HepG2 (cell line): Measurements from ENCODE around the gene ANKRD11. TPM values are rescaled to one million over a fixed set of nuclear protein-coding genes. Genes with fewer than 3 reads are reported as not detected.

ENCODE experiments used
- CBX5 ChIP-seq: sonication (generic); formaldehyde crosslinking; IDR thresholded peaks from 2 replicates; pipeline ENCODE4 v1.4.0; 2020; ENCODE audit warnings: missing genetic modification reagents, borderline replicate concordance
- GLI4 ChIP-seq: sonication (generic); formaldehyde crosslinking; IDR thresholded peaks from 2 replicates; pipeline ENCODE4 v1.5.1; 2020; ENCODE audit warnings: missing genetic modification reagents, mild to moderate bottlenecking, moderate library complexity, borderline replicate concordance
- MYC ChIP-seq: sonication (generic); formaldehyde crosslinking; IDR thresholded peaks from 2 replicates; pipeline ENCODE4 v1.9.0; 2021; ENCODE audit warnings: missing genetic modification reagents, borderline replicate concordance
- NFE2L1 ChIP-seq: sonication (generic); formaldehyde crosslinking; IDR thresholded peaks from 2 replicates; pipeline ENCODE4 v1.4.0; 2020; ENCODE audit warnings: missing genetic modification reagents, mild to moderate bottlenecking, borderline replicate concordance
- SMAD3 ChIP-seq: sonication (generic); formaldehyde crosslinking; IDR thresholded peaks from 2 replicates; pipeline ENCODE4 v1.4.0; 2020; ENCODE audit warnings: missing genetic modification reagents
- TGIF2 ChIP-seq: IDR thresholded peaks from 2 replicates; pipeline ENCODE4 v1.6.1; 2016; ENCODE audit warnings: control low read depth, missing compliant biosample characterization
- YEATS2 ChIP-seq: sonication (generic); formaldehyde crosslinking; IDR thresholded peaks from 2 replicates; pipeline ENCODE4 v1.4.0; 2020; ENCODE audit warnings: missing genetic modification reagents, borderline replicate concordance
- ZBTB49 ChIP-seq: sonication (generic); formaldehyde crosslinking; IDR thresholded peaks from 2 replicates; pipeline ENCODE4 v1.4.0; 2020; ENCODE audit warnings: missing genetic modification reagents, borderline replicate concordance
- ZNF143 ChIP-seq: sonication (generic); formaldehyde crosslinking; IDR thresholded peaks from 2 replicates; pipeline ENCODE4 v1.4.0; 2020; ENCODE audit warnings: missing genetic modification reagents
- ZNF337 ChIP-seq: sonication (generic); formaldehyde crosslinking; IDR thresholded peaks from 2 replicates; pipeline ENCODE4 v1.5.1; 2020; ENCODE audit warnings: missing genetic modification reagents, low read depth, mild to moderate bottlenecking, borderline replicate concordance
- ZNF34 ChIP-seq: sonication (generic); formaldehyde crosslinking; IDR thresholded peaks from 2 replicates; pipeline ENCODE4 v1.4.0; 2020; ENCODE audit warnings: mild to moderate bottlenecking, missing genetic modification reagents, borderline replicate concordance
- ZNF530 ChIP-seq: sonication (generic); formaldehyde crosslinking; IDR thresholded peaks from 2 replicates; pipeline ENCODE4 v1.5.0; 2020; ENCODE audit warnings: low read depth, mild to moderate bottlenecking, missing genetic modification reagents
- ZNF557 ChIP-seq: sonication (generic); formaldehyde crosslinking; IDR thresholded peaks from 2 replicates; pipeline ENCODE4 v1.4.0; 2020; ENCODE audit warnings: missing genetic modification reagents
- ZNF562 ChIP-seq: sonication (generic); formaldehyde crosslinking; IDR thresholded peaks from 2 replicates; pipeline ENCODE4 v1.8.0; 2022; ENCODE audit warnings: missing genetic modification reagents, borderline replicate concordance
- ZNF567 ChIP-seq: sonication (generic); formaldehyde crosslinking; IDR thresholded peaks from 2 replicates; pipeline ENCODE4 v1.8.1; 2023; ENCODE audit warnings: mild to moderate bottlenecking, missing genetic modification reagents, borderline replicate concordance
- polyA plus RNA-seq, 8 experiments: library from polyadenylated mRNA; depleted of rRNA in 3 of 8; stranded (reverse) in 7 of 8; unstranded in 1 of 8; fragments of >200 nt; fragmentation: Illumina TruSeq in 4 of 8; extraction: Trizol in 4 of 8; gene quantifications; 2 replicates each; pipeline versions ENCODE4 v1.2.1 to v1.2.3, GENCODE V29; 2011 to 2016; ENCODE audit warnings: low read depth in 4 of 8, missing spikeins in 1 of 8, mixed read lengths in 1 of 8; ENCODE audit not compliant: insufficient read depth in 1 of 8
- total RNA-seq, 5 experiments: library from RNA; depleted of rRNA; stranded (reverse); fragments of >200 nt; fragmentation: Illumina TruSeq; extraction: Trizol; gene quantifications; 2 replicates each; pipeline ENCODE4 v1.2.3, GENCODE V29; 2016; ENCODE audit warnings: low read depth in 1 of 5
- TF ChIP-seq, protein P1 (sequence below): IDR thresholded peaks from 2 replicates; pipeline ENCODE4 v1.6.1; 2016; ENCODE audit warnings: low read depth, borderline replicate concordance
- TF ChIP-seq, protein P2 (sequence below): sonication (generic); formaldehyde crosslinking; IDR thresholded peaks from 2 replicates; pipeline ENCODE4 v1.4.0; 2020; ENCODE audit warnings: missing genetic modification reagents
- TF ChIP-seq, protein P3 (sequence below): sonication (generic); formaldehyde crosslinking; IDR thresholded peaks from 2 replicates; pipeline ENCODE4 v1.4.0; 2020; ENCODE audit warnings: low read depth, mild to moderate bottlenecking, missing genetic modification reagents
- TF ChIP-seq, protein P4 (sequence below): sonication (generic); formaldehyde crosslinking; IDR thresholded peaks from 2 replicates; pipeline ENCODE4 v1.4.0; 2020; ENCODE audit warnings: missing genetic modification reagents, borderline replicate concordance

The ANKRD11 gene
- total and polyA plus RNA-seq, 2 of the 13 experiments (the other 11 are each of a cell fraction or from before 2014, with no cell fraction given) = 21.4 to 38.4 TPM

DNA sequence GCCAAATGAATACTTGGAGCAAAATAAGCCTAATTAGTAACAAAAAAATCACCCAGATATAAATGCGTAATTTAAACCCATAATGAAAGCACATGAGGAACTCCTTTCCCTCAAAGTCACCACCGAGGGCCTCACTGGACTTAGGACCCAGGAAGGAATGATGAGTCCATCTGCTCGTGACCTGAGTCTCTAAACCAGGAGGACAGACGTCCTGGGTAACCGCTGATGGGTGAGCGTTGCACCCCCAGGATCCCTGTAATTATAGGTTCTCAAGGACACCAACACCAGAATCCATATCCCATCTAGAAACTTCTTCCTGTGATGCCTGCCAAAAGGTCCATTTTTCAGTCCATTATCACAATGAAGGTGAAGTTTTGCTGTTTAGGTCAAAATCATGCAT, 151.5 kb downstream of the ANKRD11 start (continued):
- TF ChIP-seq ZNF562 (no peak), TGIF2 (CRISPR knock-in tag) (peak; percentile 49; the same call in 1 of the 2 replicates), CBX5 (no peak), MYC (CRISPR knock-in tag) (peak; percentile 78; the same call in 1 of the 2 replicates), ZBTB49 (CRISPR knock-in tag) (no peak), NFE2L1 (CRISPR knock-in tag) (no peak), ZNF567 (no peak), ZNF530 (no peak), YEATS2 (CRISPR knock-in tag) (peak; percentile 60; the same call in 1 of the 2 replicates), ZNF34 (CRISPR knock-in tag) (no peak), SMAD3 (CRISPR knock-in tag) (no peak), ZNF143 (CRISPR knock-in tag) (peak; percentile 36; the same call in 1 of the 2 replicates), ZNF557 (no peak), GLI4 (no peak), ZNF337 (no peak)
- TF ChIP-seq, protein P1, sequence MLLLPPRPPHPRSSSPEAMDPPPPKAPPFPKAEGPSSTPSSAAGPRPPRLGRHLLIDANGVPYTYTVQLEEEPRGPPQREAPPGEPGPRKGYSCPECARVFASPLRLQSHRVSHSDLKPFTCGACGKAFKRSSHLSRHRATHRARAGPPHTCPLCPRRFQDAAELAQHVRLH (CRISPR knock-in tag) = 0 out of 2 replicates have a peak, but pooled peaks have one; percentile 24
- TF ChIP-seq, protein P2, sequence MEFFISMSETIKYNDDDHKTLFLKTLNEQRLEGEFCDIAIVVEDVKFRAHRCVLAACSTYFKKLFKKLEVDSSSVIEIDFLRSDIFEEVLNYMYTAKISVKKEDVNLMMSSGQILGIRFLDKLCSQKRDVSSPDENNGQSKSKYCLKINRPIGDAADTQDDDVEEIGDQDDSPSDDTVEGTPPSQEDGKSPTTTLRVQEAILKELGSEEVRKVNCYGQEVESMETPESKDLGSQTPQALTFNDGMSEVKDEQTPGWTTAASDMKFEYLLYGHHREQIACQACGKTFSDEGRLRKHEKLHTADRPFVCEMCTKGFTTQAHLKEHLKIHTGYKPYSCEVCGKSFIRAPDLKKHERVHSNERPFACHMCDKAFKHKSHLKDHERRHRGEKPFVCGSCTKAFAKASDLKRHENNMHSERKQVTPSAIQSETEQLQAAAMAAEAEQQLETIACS = no peak
- TF ChIP-seq, protein P3, sequence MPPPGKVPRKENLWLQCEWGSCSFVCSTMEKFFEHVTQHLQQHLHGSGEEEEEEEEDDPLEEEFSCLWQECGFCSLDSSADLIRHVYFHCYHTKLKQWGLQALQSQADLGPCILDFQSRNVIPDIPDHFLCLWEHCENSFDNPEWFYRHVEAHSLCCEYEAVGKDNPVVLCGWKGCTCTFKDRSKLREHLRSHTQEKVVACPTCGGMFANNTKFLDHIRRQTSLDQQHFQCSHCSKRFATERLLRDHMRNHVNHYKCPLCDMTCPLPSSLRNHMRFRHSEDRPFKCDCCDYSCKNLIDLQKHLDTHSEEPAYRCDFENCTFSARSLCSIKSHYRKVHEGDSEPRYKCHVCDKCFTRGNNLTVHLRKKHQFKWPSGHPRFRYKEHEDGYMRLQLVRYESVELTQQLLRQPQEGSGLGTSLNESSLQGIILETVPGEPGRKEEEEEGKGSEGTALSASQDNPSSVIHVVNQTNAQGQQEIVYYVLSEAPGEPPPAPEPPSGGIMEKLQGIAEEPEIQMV (CRISPR knock-in tag) = no peak
- TF ChIP-seq, protein P4, sequence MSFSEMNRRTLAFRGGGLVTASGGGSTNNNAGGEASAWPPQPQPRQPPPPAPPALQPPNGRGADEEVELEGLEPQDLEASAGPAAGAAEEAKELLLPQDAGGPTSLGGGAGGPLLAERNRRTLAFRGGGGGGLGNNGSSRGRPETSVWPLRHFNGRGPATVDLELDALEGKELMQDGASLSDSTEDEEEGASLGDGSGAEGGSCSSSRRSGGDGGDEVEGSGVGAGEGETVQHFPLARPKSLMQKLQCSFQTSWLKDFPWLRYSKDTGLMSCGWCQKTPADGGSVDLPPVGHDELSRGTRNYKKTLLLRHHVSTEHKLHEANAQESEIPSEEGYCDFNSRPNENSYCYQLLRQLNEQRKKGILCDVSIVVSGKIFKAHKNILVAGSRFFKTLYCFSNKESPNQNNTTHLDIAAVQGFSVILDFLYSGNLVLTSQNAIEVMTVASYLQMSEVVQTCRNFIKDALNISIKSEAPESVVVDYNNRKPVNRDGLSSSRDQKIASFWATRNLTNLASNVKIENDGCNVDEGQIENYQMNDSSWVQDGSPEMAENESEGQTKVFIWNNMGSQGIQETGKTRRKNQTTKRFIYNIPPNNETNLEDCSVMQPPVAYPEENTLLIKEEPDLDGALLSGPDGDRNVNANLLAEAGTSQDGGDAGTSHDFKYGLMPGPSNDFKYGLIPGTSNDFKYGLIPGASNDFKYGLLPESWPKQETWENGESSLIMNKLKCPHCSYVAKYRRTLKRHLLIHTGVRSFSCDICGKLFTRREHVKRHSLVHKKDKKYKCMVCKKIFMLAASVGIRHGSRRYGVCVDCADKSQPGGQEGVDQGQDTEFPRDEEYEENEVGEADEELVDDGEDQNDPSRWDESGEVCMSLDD = no peak; the same call in 1 of the 2 replicates
